K562 (cell line): Measurements from ENCODE around the gene GMDS. TPM values are rescaled to one million over a fixed set of nuclear protein-coding genes. Genes with fewer than 3 reads are reported as not detected.
A peak's percentile ranks its signal among the peaks of the same experiment; 100 is the strongest.

Experiments used
- ATAC-seq: fragments of 200-7000 bp; cut with Tn5 transposase; 3 replicates; pipeline ENCODE4 v1.9.1; 2020; ENCODE audit warnings: moderate library complexity
- BruUV-seq: library from RNA; stranded (reverse); fragments of 400-500 nt; replicated peaks from 2 replicates; lab custom pipeline; 2021; lab: Mats Ljungman, UMichigan
- CTCF ChIA-PET: fragments of 300-600 bp; formaldehyde crosslinking; extraction: SDS; loops from one replicate; lab custom pipeline; 2021; ENCODE audit warnings: low intra/inter-chr PET ratio; lab: Yijun Ruan, JAX
- POLR2A ChIA-PET: fragments of 300-600, 350-650 bp; sonication (Branson Sonifier 250); formaldehyde crosslinking; extraction: SDS; loops from one replicate; lab custom pipeline; 2021; ENCODE audit warnings: antibody characterized with exemption, inconsistent platforms; lab: Yijun Ruan, JAX
- DNase-seq, 4 experiments: peaks; one replicate each; pipeline versions ENCODE4 v3.0.0 to v3.0.0-alpha.2; 2011 to 2018; ENCODE audit warnings: low spot score in 3 of 4, mixed read lengths in 3 of 4; ENCODE audit errors: extremely low read depth in 1 of 4
- FAIRE-seq: peaks from 2 replicates; lab custom pipeline; 2011; peaks lifted over from hg19 to GRCh38; lab: Jason Lieb, UNC
- H2AFZ ChIP-seq: 2 replicates; pipeline ENCODE4 v1.6.0; 2011; ENCODE audit warnings: low read depth, low read length, control low read depth, inconsistent platforms
- H3K27ac ChIP-seq: fragments of 200-600 bp; 3 replicates; pipeline ENCODE4 v1.8.0; 2011; ENCODE audit warnings: low read depth, mild to moderate bottlenecking, control low read depth, inconsistent platforms, low read length, moderate library complexity, mixed read lengths; ENCODE audit errors: extremely low read depth
- H3K27me3 ChIP-seq, 2 experiments: fragments of 300-600 bp in 1 of 2; 2 replicates in 1 of 2; 3 replicates in 1 of 2; pipeline versions ENCODE4 v1.6.0 to v1.8.0; 2011; ENCODE audit warnings: inconsistent platforms in 2 of 2, low read length in 2 of 2, mild to moderate bottlenecking in 1 of 2, mixed read lengths in 1 of 2, moderate library complexity in 1 of 2; ENCODE audit not compliant: control insufficient read depth in 2 of 2, insufficient read depth in 2 of 2
- H3K36me3 ChIP-seq: fragments of 300-600 bp; 3 replicates; pipeline ENCODE4 v1.8.0; 2011; ENCODE audit warnings: mild to moderate bottlenecking, low read length, inconsistent platforms; ENCODE audit not compliant: control insufficient read depth, insufficient read depth
- H3K4me1 ChIP-seq, 2 experiments: fragments of 200-600 bp in 1 of 2; replicated peaks in 1 of 2; 2 replicates in 1 of 2; 3 replicates in 1 of 2; pipeline versions ENCODE4 v1.5.1 to v1.8.0; 2011; ENCODE audit warnings: inconsistent platforms in 2 of 2, low read length in 2 of 2, mild to moderate bottlenecking in 1 of 2, mixed read lengths in 1 of 2, moderate library complexity in 1 of 2; ENCODE audit not compliant: control insufficient read depth in 2 of 2, insufficient read depth in 2 of 2
- H3K4me2 ChIP-seq: 2 replicates; pipeline ENCODE4 v1.6.1; 2011; ENCODE audit warnings: low read length, control low read depth, inconsistent platforms, mixed read lengths; ENCODE audit not compliant: insufficient read depth
- H3K4me3 ChIP-seq: fragments of 200-600 bp; sonication (generic), shearing (Covaris generic); 2 replicates; pipeline ENCODE4 v1.5.1; 2016; ENCODE audit warnings: control low read depth, inconsistent platforms
- H3K79me2 ChIP-seq: fragments of 200-600 bp; 3 replicates; pipeline ENCODE4 v1.8.0; 2011; ENCODE audit warnings: low read length, inconsistent platforms; ENCODE audit not compliant: control insufficient read depth, insufficient read depth
- H3K9ac ChIP-seq, 2 experiments: 2 replicates each; pipeline versions ENCODE4 v1.6.0 to v1.6.1; 2011; ENCODE audit warnings: low read depth in 2 of 2, low read length in 2 of 2, control low read depth in 1 of 2, inconsistent platforms in 1 of 2, mild to moderate bottlenecking in 1 of 2, mixed read lengths in 1 of 2; ENCODE audit not compliant: insufficient read depth in 1 of 2
- H3K9me1 ChIP-seq: one replicate; pipeline ENCODE4 v1.6.0; 2011; ENCODE audit warnings: inconsistent platforms, mild to moderate bottlenecking, low read length, moderate library complexity; ENCODE audit not compliant: control insufficient read depth, insufficient read depth
- H3K9me3 ChIP-seq: replicated peaks from 2 replicates; pipeline ENCODE4 v1.5.1; 2011; ENCODE audit warnings: low read depth, low read length, inconsistent platforms; ENCODE audit not compliant: control insufficient read depth, insufficient read depth
- H4K20me1 ChIP-seq: replicated peaks from 2 replicates; pipeline ENCODE4 v1.6.1; 2011; ENCODE audit warnings: low read length, inconsistent platforms, mixed read lengths; ENCODE audit not compliant: control insufficient read depth, insufficient read depth
- ELF4 ChIP-seq: fragments of 450-650 bp; formaldehyde crosslinking; IDR thresholded peaks from 2 replicates; pipeline ENCODE4 v1.4.0; 2022; ENCODE audit warnings: missing genetic modification characterization
- ETV5 ChIP-seq: sonication (generic); formaldehyde crosslinking; IDR thresholded peaks from 2 replicates; pipeline ENCODE4 v1.4.0; 2020; ENCODE audit warnings: low read depth, mild to moderate bottlenecking, missing genetic modification reagents
- HDAC1 ChIP-seq, 2 experiments: fragments of 450-650 bp; IDR thresholded peaks; 2 replicates each; pipeline ENCODE4 v1.6.1; 2016 to 2017; ENCODE audit warnings: inconsistent platforms in 1 of 2, mild to moderate bottlenecking in 1 of 2, moderate library complexity in 1 of 2
- MYNN ChIP-seq, 2 experiments: sonication (generic); formaldehyde crosslinking in 1 of 2; IDR thresholded peaks; 2 replicates each; pipeline versions ENCODE4 v1.5.0 to v1.6.1; 2016 to 2020; ENCODE audit warnings: antibody characterized with exemption in 1 of 2, missing genetic modification reagents in 1 of 2
- NCOA4 ChIP-seq: fragments of 450-650 bp; IDR thresholded peaks from 2 replicates; pipeline ENCODE4 v1.6.1; 2018; ENCODE audit warnings: mild to moderate bottlenecking; ENCODE audit not compliant: partially characterized antibody
- OTX1 ChIP-seq: fragments of 450-650 bp; formaldehyde crosslinking; IDR thresholded peaks from 2 replicates; pipeline ENCODE4 v1.4.0; 2022; ENCODE audit warnings: mild to moderate bottlenecking
- POLR2AphosphoS2 ChIP-seq: IDR thresholded peaks from 2 replicates; pipeline ENCODE4 v1.6.1; 2012; ENCODE audit warnings: low read length, improper control_type of control experiment
- PPARD ChIP-seq: fragments of 250-450 bp; sonication (Bioruptor Pico); IDR thresholded peaks from 2 replicates; pipeline ENCODE4 v1.8.0; 2022; ENCODE audit warnings: inconsistent platforms, mild to moderate bottlenecking, moderate library complexity
- PRMT5 ChIP-seq: sonication (generic); formaldehyde crosslinking; IDR thresholded peaks from 2 replicates; pipeline ENCODE4 v1.5.0; 2020; ENCODE audit warnings: missing genetic modification reagents
- RFX7 ChIP-seq: fragments of 250-450 bp; sonication (Bioruptor Pico); IDR thresholded peaks from 2 replicates; pipeline ENCODE4 v1.5.1; 2021; ENCODE audit warnings: mild to moderate bottlenecking
- SAFB ChIP-seq: fragments of 200-400 bp; formaldehyde crosslinking; IDR thresholded peaks from 2 replicates; pipeline ENCODE4 v1.6.1; 2017; ENCODE audit warnings: low read depth, low read length, borderline replicate concordance
- SMARCE1 ChIP-seq: fragments of 450-650 bp; IDR thresholded peaks from 2 replicates; pipeline ENCODE4 v1.7.1; 2016; ENCODE audit warnings: mild to moderate bottlenecking
- ZNF347 ChIP-seq: fragments of 450-650 bp; formaldehyde crosslinking; IDR thresholded peaks from 2 replicates; pipeline ENCODE4 v1.4.0; 2020; ENCODE audit warnings: low read depth, mild to moderate bottlenecking, moderate library complexity
- ZNF707 ChIP-seq: fragments of 250-450 bp; sonication (Bioruptor Pico); conservative IDR thresholded peaks from 2 replicates; pipeline ENCODE4 v1.8.0; 2022; ENCODE audit warnings: inconsistent platforms, mild to moderate bottlenecking, moderate library complexity
- WGBS: fragments of 100-300 bp; shearing (Covaris generic); methylation state at CpG from one replicate; pipeline ENCODE4 v1.1.6; 2016; ENCODE audit warnings: low coverage, mixed read lengths; ENCODE audit not compliant: insufficient coverage; ENCODE audit errors: missing lambda C conversion rate; 5-methylcytosine and 5-hydroxymethylcytosine counted together
- in situ Hi-C: fragments of 300-500 bp; cut with MboI; formaldehyde crosslinking; loops from 4 replicates; pipeline ENCODE4 v1.15.0; 2018; ENCODE audit warnings: inconsistent platforms, mixed read lengths
- intact Hi-C: fragments of 100-400 bp; cut with micrococcal nuclease; formaldehyde crosslinking; loops from 2 replicates; pipeline ENCODE4 v1.14.2; 2022
- polyA plus RNA-seq, 8 experiments: library from polyadenylated mRNA; depleted of rRNA in 4 of 8; stranded (reverse) in 5 of 8; unstranded in 3 of 8; fragments of >200 nt; fragmentation: Nextera tagmentation in 2 of 8; fragmentation: Illumina TruSeq in 1 of 8; extraction: Ambion mirVana in 2 of 8; extraction: Trizol in 1 of 8; gene quantifications; 2 replicates each; pipeline versions ENCODE4 v1.2.1 to v1.2.3, GENCODE V29; 2011 to 2014; ENCODE audit warnings: inconsistent platforms in 1 of 8, missing spikeins in 1 of 8
- total RNA-seq, 7 experiments: library from RNA; depleted of rRNA in 6 of 7; stranded (reverse); fragments of >200 nt in 6 of 7; fragmentation: Illumina TruSeq in 2 of 7; extraction: Trizol in 2 of 7; gene quantifications; 2 replicates each; pipeline versions ENCODE4 v1.2.1 to v1.2.3, GENCODE V29; 2011 to 2021; ENCODE audit warnings: low replicate concordance in 1 of 7
- TF ChIP-seq, protein P1 (sequence below): fragments of 450-650 bp; formaldehyde crosslinking; IDR thresholded peaks from 2 replicates; pipeline ENCODE4 v1.4.0; 2022; ENCODE audit warnings: missing genetic modification characterization
- TF ChIP-seq, protein P2 (sequence below): fragments of 250-450 bp; sonication (Bioruptor Pico); IDR thresholded peaks from 2 replicates; pipeline ENCODE4 v1.5.0; 2021; ENCODE audit warnings: mild to moderate bottlenecking, moderate library complexity
- TF ChIP-seq, protein P3 (sequence below): sonication (generic); formaldehyde crosslinking; IDR thresholded peaks from 2 replicates; pipeline ENCODE4 v1.9.0; 2022; ENCODE audit warnings: mild to moderate bottlenecking, missing genetic modification reagents

GMDS gene
- total and polyA plus RNA-seq, 9 of the 15 experiments (the other 6 are each of a cell fraction or from before 2014, with no cell fraction given): 0.48 to 31.8 (median 13.4) TPM

- H3K27me3 ChIP-seq: peaks cover 22 to 34% of the 10 kb centered on the region in 2 experiments
- peak; percentile 64 for FAIRE-seq
- POLR2A ChIA-PET: interaction anchor here (0.6 to 1.2 kb wide), 4 partner anchors 10 to 802 kb away, joined by 3 to 4 read pairs (median 3); no protein-coding TSS in a partner anchor
- no peak for TF ChIP-seq POLR2AphosphoS2
- TF ChIP-seq ELF4 (CRISPR knock-in tag): peak; percentile 78
- no peak for TF ChIP-seq RFX7
- no peak for TF ChIP-seq SMARCE1
- TF ChIP-seq PPARD (CRISPR knock-in tag): no peak
- TF ChIP-seq, protein P1, sequence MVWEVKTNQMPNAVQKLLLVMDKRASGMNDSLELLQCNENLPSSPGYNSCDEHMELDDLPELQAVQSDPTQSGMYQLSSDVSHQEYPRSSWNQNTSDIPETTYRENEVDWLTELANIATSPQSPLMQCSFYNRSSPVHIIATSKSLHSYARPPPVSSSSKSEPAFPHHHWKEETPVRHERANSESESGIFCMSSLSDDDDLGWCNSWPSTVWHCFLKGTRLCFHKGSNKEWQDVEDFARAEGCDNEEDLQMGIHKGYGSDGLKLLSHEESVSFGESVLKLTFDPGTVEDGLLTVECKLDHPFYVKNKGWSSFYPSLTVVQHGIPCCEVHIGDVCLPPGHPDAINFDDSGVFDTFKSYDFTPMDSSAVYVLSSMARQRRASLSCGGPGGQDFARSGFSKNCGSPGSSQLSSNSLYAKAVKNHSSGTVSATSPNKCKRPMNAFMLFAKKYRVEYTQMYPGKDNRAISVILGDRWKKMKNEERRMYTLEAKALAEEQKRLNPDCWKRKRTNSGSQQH (CRISPR knock-in tag): peak; percentile 56; the same call in 1 of the 2 replicates
- peak; percentile 32; the same call in 1 of the 2 replicates for TF ChIP-seq OTX1 (CRISPR knock-in tag)
- TF ChIP-seq ETV5 (CRISPR knock-in tag): no peak
- no peak for TF ChIP-seq MYNN (IDR thresholded peaks at IDR 0.05)
- TF ChIP-seq MYNN (CRISPR knock-in tag; IDR thresholded peaks at IDR 0.05): no peak
- no peak; a peak in 1 of 4 replicates for TF ChIP-seq HDAC1 (IDR thresholded peaks at IDR 0.05)
- TF ChIP-seq NCOA4: no peak
- no peak for TF ChIP-seq PRMT5 (CRISPR knock-in tag)
- TF ChIP-seq, protein P2, sequence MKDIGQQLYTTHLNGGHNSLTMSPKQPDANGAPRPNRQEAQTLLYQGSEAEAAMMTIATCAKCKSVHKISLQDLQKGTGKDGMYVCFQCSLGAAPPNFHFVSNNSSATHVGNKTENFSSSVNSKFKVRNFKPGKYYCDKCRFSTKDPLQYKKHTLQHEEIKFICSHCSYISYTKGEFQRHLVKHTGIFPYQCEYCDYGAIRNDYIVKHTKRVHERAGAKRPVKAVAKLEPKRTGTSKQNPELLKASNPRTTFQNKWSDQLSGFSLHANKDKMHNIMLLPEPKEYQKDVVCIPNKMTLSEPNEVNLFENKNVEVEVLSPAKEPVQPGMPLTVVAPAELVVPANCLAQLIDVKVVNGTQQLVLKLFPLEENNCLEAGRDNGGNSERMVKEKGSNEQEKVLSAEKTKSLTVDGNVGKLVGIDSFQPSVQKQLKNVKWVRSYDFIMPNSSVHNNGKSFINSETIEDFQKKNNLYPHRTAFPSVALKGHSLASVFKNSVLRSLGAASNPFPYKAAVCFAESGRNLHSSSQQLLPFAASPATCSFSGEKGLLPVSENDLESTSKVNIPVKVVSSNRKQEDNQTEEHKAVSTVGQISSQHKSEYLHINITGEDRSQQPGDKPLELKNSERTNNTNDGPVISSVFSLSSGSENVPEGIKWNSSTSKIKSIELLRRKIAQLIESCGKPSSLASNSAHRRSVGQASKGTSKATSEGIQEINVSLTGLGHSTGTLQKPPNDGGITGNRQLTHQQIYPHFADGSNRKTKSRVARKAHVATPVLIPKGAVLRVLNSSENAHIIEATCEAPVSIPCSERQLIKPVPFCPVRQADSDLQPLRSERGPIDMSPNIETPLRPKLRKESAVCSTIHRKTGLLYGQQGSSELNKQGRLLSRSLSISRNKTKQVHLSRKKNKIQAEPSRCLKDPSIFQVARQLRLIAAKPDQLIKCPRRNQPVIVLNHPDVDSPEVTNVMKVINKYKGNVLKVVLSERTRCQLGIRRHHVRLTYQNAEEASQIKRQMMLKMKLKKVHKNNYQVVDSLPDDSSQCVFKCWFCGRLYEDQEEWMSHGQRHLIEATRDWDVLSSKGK: no peak
- TF ChIP-seq ZNF707 (CRISPR knock-in tag): no peak
- TF ChIP-seq, protein P3, sequence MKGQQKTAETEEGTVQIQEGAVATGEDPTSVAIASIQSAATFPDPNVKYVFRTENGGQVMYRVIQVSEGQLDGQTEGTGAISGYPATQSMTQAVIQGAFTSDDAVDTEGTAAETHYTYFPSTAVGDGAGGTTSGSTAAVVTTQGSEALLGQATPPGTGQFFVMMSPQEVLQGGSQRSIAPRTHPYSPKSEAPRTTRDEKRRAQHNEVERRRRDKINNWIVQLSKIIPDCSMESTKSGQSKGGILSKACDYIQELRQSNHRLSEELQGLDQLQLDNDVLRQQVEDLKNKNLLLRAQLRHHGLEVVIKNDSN (CRISPR knock-in tag): no peak
- no peak for TF ChIP-seq SAFB
- no peak for TF ChIP-seq ZNF347 (CRISPR knock-in tag)
Measured at GRCh38 chr6:1737463-1738311, 507.7 kb downstream of the GMDS start.

More at GRCh38 chr6:1737463-1738311, 507.7 kb downstream of the GMDS start:
- H3K9me1 ChIP-seq: no peaks in the 10 kb centered on the region
- no peak overlapping the region for H3K9ac ChIP-seq
- H2AFZ ChIP-seq: no peak overlapping the region
- no peak overlapping the region for H3K4me3 ChIP-seq
- no peak for ATAC-seq
- no peaks in the 10 kb centered on the region for H3K9me3 ChIP-seq
- H3K79me2 ChIP-seq: no peaks in the 10 kb centered on the region
- CTCF ChIA-PET: no interaction called here
- H3K27ac ChIP-seq: no peak overlapping the region
- intact Hi-C loops: no loop called here
- no peaks in the 10 kb centered on the region for H3K4me1 ChIP-seq
- no peaks in the 10 kb centered on the region for H3K36me3 ChIP-seq
- BruUV-seq: no TSS peak
- in situ Hi-C loops: no loop called here
- no peak for DNase-seq
- H4K20me1 ChIP-seq: peaks cover 8% of the 10 kb centered on the region; the same call in 1 of the 2 replicates
- no peak overlapping the region for H3K4me2 ChIP-seq
- WGBS: 27% methylated on average over 6 of the region's 6 CpGs
